GM12865 (cell line): Measurements from ENCODE around the gene MRFAP1L1.

ENCODE experiments used
- DNase-seq: peaks from one replicate; pipeline ENCODE4 v3.0.0; 2010; ENCODE audit warnings: low read depth
- H3K4me3 ChIP-seq: 2 replicates; pipeline ENCODE4 v1.5.1; 2011; ENCODE audit warnings: mild to moderate bottlenecking, low read depth, low read length, control low read depth
- TF ChIP-seq, protein P1 (sequence below): IDR thresholded peaks from 2 replicates; pipeline ENCODE4 v1.5.1; 2011; ENCODE audit warnings: low read length, control low read depth, low read depth, inconsistent platforms; ENCODE audit not compliant: insufficient read depth; ENCODE audit errors: missing control alignments

The MRFAP1L1 gene

DNA sequence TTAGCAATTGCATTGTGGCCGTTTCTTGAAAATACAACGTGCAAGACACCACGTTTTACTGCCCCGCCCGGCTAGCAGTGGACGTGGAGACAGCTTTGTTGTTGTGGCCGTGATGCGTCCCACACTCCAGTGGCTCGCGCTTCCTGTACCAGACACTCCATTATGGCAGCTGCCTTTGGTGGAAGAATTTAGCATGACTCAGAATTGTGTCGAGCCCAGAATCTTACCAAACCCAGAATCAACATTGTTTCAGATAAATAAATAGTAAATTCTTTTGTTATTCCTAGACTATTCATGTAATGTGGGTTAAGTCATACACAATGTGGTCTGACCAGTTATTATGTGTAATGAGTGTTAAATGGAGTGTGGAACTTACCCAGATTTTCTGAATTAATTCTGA, 41.3 kb downstream of the MRFAP1L1 start:
- DNase-seq, result no peak
- H3K4me3 ChIP-seq, result no peak overlapping the region
- TF ChIP-seq, protein P1, sequence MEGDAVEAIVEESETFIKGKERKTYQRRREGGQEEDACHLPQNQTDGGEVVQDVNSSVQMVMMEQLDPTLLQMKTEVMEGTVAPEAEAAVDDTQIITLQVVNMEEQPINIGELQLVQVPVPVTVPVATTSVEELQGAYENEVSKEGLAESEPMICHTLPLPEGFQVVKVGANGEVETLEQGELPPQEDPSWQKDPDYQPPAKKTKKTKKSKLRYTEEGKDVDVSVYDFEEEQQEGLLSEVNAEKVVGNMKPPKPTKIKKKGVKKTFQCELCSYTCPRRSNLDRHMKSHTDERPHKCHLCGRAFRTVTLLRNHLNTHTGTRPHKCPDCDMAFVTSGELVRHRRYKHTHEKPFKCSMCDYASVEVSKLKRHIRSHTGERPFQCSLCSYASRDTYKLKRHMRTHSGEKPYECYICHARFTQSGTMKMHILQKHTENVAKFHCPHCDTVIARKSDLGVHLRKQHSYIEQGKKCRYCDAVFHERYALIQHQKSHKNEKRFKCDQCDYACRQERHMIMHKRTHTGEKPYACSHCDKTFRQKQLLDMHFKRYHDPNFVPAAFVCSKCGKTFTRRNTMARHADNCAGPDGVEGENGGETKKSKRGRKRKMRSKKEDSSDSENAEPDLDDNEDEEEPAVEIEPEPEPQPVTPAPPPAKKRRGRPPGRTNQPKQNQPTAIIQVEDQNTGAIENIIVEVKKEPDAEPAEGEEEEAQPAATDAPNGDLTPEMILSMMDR, result no peak

- DNase-seq, result no peak
- H3K4me3 ChIP-seq, result no peak overlapping the region
- TF ChIP-seq, protein P1, result no peak
Measured at GRCh38 chr4:6665320-6665654, 44.4 kb downstream of the MRFAP1L1 start.

- TF ChIP-seq, protein P1, result no peak
- DNase-seq, result no peak
- H3K4me3 ChIP-seq, result no peak overlapping the region
Measured at GRCh38 chr4:6663596-6664393, 45.9 kb downstream of the MRFAP1L1 start.

- no peak for DNase-seq
- TF ChIP-seq, protein P1, result no peak
- H3K4me3 ChIP-seq, result no peak overlapping the region
Measured at GRCh38 chr4:6662591-6662990, 47.1 kb downstream of the MRFAP1L1 start.

- DNase-seq, result no peak
- TF ChIP-seq, protein P1, result no peak
- H3K4me3 ChIP-seq, result no peak overlapping the region
Measured at GRCh38 chr4:6660430-6660829, 49.2 kb downstream of the MRFAP1L1 start.

- no peak for DNase-seq
- TF ChIP-seq, protein P1, result no peak
- no peak overlapping the region for H3K4me3 ChIP-seq
Measured at GRCh38 chr4:6659897-6660296, 49.8 kb downstream of the MRFAP1L1 start.

DNA sequence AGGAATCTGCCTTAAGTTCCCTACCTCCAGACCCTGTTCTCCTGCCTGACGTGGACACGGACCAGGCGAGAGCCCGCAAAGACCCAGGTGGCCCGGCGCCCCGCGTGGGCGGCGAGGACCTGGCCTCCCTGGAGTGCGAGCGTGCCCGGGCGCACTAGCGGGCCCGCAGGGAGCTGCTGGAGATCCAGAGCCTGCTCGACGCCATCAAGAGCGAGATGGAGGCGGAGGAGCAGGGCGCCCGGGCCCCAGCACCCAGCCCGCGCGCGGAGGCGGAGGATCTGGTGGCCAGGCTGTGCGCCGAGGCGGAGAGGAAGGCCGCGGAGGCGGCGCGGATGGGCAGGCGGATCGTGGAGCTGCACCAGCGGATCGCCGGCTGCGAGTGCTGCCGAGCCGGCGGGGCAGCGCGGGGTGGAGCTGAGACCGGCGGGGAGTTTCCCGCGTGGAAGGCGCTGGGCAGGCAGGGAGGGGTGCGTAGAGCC, 51.0 kb downstream of the MRFAP1L1 start:
- TF ChIP-seq, protein P1, result no peak
- DNase-seq, result peak; percentile 34
- H3K4me3 ChIP-seq, result peak overlapping the region; percentile 15
